Measurements from ENCODE around the gene HAND2. TPM values are rescaled to one million over a fixed set of nuclear protein-coding genes. Genes with fewer than 3 reads are reported as not detected.

HAND2 gene
- total RNA-seq, 2 experiments from 2014 or later = not detected

DNA sequence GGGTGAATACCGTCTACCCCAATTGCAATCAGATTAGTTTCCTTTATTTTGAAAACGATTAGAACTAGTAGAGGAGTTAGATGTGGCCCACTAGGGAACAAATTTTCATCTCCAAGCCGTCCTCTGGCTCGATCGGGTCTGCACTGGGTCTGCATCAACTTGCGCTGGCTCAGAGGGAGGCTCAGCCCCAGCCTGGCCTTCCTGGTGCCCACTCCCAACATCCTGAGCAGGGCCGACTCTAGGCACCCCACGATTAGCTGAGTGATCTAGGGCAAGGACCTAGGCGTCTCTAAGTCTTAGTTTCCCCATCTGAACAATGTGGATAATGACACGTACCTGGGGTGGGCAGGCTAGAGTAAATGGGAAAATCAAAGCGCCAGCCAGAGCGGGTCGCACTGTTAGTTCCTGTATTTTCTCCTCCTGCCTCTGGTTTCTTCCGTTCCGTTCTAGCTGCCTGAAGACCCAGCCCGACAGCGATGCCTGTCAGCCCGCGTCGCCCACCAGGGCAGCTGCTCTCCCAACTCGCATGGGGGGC, 7.7 kb upstream of the HAND2 start:
- ChIA-PET CTCF (no interaction called here), POLR2A (no interaction called here)

DNA sequence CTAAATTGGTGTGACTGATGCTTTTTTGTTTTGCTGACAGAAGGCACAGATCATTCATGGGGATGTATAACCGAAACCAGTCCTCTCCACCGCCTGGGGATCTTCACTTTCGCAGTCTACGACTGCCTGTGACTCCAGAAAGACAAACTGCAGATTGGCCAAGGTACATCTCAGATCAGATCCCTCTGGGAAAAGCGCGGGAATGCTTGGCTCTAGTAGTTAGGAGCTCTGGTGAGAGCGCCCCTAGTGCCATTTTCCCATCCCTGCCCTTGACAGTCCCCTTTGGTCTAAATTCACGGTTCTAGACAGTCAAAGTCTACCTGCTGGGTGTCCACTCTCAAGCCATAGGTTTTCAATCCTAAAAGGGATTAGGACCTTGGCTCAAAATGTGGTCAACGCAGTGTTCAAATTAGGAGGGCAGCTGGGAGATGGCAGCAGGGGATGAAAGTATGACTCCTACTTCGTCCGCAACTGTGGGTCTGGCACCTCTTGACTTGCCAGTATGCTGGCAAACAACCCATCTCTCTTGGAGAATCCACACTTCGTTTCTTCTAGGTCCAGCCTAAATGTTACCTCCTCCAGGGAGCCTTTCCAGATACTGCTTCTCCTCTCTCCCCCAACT, 6.9 kb upstream of the HAND2 start:
- ChIA-PET CTCF (no interaction called here), POLR2A (no interaction called here)

DNA sequence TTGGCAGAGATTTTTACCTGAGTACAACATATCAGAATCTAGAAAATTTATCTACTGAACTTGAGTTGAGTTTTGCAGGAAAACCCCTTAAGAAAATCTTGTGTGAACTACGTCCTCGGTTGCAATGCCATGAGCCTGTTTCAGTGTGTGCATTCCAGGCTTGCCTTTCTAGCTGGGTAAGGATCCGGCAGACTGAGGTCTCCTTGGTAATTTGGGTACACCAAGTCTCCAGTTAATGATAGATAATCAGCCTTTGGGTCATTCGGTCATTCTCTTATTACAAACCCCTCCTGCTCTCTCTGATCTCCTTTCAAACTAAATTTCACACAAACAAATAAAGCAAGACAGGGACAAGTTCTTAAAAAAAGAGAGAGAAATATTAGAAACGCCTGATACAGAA, 5.9 kb upstream of the HAND2 start:
- POLR2A ChIA-PET = no interaction called here
- CTCF ChIA-PET = no interaction called here

DNA sequence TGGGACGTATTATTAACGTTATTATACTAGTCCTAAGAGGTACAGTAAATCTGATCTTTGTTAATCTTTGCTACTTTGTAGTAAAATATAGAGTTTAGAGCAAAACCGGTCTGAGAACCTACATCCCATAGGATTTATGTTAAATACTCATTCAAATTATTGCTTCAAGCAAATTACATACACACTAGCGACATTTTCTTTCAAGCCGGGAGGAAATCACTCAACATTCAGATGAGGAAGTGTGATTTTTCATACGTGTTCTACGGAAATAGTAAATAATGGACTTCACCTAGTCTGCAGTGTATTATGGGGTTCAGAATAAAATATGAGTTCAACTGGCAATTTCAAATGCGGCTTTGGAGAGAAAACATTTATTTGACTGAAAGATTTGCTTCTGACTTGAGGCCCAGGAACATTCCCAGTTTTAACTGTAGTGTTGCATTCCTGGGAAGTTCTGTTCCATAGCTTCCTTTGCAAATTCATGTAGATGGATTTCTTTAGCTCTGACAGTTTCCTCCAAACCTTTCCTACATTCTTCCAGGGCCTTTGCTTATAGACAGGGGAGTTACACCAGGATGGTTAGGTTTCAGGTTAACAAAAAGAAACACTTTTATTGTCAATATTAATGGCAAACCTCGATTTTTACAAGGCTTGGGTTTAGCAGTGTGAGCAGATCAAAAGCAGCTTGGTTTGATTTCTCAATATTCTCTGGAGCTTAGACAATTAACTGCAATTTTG, 5.3 kb upstream of the HAND2 start:
- ChIA-PET POLR2A (no interaction called here), CTCF (no interaction called here)

DNA sequence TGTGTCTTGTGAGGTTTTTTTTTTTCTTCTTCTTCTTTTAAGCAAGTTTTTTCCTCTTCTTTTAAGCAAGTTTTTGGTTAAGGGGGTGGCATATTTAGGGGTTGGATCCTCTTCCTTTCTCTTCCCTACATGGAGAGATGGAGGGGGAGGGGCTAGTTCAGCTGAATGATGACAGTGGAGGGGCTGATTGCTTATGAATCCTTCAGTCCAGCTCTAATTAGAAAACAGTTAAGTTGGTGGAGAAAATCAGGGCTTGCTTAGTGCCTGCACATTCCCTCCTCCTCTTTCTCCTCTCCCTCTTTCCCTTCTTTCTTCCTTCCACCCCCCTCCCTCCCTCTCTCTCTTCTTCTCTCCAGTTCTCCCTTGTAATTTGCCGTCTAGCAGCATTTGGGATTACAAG, 4.4 kb upstream of the HAND2 start:
- ChIA-PET POLR2A (no interaction called here), CTCF (no interaction called here)

DNA sequence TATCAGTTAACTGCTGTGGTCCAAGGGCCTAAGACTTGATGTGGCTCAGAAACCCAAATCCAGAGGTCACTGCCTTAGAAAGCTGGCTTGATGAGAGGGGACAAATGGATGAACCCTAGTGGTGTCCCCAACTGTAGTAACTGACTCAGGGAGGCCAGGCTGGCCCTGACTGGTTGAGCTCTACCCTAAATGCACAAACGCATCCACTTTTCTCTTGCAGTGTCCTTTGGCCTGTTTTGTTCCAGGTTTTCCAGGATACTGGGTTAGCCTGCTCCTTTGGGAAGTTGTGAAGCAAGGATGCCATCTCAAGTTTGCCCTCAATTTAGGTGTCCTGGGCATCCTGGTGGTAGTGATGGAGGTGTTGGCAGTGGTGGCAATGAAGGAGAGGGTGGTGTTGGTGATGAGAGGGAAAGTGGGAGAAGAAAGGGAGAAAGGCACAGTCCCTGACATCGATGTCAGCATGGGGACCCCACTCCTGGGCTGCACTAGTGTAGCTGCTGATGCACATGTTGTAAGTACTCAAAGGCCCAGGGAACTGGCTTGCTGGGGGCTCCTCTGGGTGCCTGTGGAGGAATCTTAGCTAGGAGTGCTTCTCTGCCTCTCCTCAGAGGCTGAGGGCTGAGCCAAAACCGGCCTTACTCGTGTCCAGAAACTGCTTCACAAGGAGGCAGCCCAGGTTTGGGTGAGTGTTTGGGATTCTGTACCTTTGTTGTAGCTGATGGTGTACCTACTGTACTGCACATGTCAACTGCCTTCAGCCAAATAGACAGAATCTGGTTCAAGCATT, 2.9 kb upstream of the HAND2 start:
- POLR2A ChIA-PET = no interaction called here
- CTCF ChIA-PET = no interaction called here

DNA sequence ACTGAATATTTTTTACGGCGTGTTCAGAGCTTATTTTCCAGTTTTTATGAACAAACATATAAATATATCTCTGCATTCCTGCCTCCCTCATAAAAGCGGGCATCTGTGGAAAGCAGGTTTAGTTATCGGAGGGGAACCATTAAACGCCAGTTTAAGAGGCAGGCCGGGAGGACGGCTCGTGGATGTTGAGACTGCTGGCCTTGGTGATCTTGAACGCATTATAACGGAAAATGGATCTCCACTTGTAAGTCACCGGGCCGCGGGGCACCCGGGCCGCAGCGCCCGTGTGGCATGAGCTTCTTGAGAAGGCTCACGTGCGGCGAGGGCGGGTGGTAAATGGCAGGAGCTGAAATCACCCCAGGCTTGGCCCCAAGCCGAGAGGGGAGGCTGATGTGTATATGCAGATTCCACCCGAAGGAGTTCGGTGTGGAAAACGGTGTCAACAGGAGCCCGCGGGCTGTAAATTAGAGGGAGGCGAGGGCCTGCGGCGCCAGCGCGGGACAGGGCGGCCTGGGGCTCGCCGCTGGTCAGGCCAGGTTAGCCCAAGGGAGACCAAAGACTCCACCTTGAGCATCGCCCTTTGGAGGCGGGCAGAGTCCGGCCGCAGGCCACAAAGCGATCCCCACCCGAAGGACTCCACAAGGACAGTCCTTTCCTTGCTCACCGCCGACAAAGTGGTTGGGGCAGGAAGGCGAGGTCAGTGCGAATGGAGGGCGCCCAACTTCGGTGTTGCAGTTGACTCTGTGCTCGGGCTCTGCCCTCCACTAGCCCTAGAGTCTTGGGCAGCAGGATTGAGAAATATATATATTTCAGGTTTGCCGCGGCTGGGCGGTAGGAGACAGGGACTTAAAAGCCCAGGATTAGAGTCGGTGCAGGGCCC, 1.3 kb upstream of the HAND2 start:
- ChIA-PET CTCF (no interaction called here), POLR2A (no interaction called here)

DNA sequence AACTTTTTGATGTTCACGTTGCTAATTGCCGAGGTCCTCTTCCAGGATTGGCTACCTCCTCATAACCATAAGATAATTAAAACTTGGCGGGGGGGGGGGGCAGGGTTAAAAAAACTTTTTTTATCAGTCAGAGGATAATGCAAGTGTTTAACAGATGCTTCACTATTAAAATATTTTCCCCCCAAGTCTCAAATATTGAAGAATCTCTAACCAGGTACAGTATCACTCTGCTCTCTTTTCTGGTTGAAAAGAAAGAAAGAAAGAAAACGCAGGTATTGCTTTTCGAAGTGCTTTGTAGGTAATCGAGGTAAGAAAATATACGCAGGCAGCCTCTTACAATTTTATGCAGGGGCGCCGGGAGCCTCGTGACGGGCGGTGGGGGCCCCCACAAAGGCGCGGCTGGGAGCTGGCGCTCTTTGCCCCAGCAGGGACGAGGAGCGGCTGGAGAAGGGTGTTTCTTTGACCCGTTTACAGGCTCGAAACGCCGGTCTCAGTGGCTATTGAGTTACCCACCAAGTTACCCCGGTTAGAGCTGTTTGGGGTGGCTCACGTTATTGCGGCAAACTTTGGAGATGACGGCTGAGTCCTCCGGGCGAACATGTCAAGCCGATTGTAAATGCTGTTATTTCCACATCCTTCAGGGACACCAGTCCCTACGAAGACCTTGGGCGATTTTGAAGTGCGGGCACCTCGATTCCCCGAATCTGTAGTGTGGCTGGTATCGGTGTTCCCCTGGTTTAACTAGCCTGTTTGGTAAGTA, 477 bp upstream of the HAND2 start:
- CTCF ChIA-PET = no interaction called here

DNA sequence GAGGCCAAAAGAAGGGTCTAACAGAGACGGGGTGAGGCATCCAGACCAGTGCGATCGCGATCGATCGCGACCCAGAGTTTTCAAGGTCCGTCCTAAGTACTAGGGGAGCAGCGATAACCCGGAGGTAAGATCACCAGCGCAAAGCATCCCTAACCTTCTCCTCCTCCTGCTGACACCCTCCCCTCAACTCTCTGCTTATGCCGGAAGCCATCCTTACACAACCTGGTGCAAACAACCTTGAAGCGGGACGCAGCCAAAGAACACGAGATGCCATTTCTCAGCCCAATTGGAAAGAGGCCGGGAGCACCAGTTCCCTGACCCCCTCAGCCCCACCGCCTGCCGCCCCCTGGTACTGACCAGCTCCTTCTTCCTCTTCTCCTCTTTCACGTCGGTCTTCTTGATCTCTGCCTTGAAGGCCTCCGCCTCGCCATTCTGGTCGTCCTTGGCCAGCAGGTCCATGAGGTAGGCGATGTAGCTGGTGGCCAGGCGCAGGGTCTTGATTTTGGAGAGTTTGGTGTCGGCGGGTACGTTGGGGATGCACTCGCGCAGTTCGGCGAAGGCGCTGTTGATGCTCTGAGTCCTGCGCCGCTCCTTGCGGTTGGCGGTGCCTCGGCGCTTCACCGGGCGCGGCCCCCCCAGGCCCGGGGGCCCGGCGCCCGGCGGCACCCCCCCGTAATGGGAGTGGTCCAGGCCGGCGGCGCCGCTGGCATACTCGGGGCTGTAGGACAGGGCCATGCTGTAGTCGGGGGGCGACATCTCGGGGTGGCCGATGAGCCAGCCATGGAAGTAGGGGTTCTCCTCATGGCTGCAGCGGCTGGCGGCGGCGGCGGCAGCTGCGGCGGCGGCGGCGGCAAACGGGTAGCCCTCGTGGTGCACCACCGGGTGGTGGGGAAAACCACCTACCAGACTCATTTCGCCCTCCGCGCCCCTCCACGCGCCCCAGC, 1.4 kb downstream of the HAND2 start:
- ChIA-PET CTCF (no interaction called here), POLR2A (no interaction called here)

More for the DNA sequence above, 477 bp upstream of the HAND2 start:
- POLR2A ChIA-PET = no interaction called here

DNA sequence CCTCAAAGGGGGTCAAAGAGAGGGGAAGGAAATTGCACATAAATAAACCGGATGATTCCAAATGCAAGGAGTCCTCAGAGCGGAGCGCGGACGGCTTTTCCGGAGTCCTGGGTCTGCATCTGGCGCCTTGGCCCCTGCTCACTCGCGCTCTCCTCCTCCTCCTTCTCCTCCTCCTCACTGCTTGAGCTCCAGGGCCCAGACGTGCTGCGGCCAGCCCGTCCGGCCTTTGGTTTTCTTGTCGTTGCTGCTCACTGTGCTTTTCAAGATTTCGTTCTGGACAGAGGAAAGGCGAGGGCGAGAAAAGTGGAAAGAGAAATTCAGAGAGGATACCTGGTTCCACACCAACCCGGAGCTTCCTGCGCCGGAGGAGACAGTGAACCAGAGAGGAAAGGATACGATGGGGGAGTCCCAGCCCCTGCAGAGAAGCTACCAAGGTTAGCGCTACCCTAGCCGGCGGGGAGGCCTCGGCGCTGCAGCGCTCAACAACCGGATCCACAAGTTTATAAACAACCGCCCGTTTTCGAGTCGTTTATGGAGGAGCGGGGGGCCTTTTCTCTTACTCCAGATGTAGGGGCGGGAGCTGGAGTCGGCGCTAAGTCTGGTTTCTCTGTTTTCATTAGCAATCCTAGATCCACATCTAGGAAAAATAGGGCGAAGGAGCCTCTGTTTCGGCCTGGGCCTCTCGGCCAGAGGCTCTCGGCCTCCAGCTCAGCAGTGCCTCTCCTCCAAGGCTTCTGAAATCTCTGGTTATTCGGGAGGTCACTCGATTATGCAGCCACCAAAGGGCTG, 2.7 kb downstream of the HAND2 start:
- ChIA-PET POLR2A (no interaction called here), CTCF (interaction anchor here (0.7 kb wide), 1 partner anchor 761 kb away, joined by 3 read pairs; no protein-coding TSS in a partner anchor)

DNA sequence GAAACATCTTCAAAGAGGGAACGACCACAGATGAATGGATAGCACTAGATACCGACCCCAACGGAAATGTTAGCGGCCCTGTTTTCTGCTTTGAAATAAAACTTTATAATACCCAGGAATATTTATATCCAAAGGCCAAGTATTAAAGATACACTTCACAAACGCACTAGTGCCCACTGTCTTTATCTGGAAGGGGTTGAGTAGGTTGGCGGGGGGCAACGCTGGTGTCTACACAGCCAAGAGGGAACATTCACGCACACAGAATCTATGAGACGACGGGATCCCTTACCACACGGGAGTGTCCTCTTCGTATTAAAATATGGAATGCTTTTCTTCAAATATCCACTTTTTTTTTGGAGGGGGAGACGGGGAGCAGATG, 3.3 kb downstream of the HAND2 start:
- CTCF ChIA-PET = no interaction called here
- POLR2A ChIA-PET = no interaction called here

DNA sequence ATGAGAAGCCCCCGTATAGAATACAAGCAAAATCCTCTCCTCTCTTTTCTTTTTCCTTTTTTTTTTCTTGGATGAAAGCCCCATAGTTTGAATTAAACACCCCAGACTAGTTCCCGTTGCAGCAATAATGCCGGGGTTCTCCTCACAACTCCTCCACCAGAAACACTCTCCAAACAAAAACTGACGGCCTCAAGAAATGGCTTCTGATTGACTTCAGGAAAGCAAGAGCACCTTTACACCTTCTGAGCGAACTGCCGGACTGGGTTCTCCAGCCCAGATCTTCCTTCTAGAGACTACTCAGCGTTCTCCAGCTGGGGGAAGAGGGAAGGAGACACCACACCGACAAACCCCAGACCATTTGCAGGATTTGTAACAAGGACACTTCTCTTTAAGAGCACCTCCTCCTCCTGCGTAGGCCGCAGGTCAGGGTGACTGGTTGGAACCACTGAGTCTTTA, 4.0 kb downstream of the HAND2 start:
- POLR2A ChIA-PET = no interaction called here

DNA sequence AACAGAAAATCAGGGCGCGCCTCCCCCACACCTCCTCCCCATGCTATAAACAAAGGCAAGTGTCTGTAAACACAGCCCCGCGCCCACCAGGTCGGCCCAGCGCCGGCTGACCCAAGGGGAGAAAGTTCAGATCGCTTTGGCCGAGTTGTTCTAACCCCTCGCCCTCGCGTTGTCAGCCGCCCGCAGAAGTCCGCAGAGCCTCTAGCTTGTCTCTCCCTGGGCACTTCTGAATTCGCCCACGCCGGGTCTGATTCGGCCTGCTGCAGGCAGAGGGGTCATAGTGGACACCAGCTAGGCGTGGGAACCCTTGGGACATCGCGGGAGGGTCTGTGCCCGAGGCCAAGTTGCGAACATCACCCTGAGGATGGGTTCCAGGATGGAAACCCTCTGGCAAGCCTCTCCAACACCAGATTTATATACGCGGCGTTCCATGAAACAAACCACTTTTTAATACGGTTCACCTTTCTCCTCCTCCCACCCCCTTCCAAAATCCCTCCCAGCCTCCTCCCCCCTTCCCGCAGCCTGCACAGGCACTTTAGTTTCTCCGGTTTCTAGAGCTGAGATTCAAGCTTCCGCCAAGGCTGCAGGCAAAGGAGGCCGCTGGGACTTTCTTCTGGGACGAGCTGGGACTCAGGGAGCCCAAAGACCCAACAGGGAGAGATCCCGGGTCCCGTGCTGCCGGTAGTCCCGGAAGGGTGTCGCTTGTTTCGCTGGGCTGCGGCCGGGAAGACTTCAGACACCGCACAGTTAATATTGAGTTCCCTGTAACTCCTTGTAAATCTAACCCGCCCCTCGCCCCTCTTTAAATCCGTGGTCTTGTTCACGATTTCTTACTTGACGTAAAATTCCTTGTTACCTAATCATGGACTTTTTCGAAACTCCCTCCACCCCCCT, 4.7 kb downstream of the HAND2 start:
- POLR2A ChIA-PET = no interaction called here
- CTCF ChIA-PET = no interaction called here

More for the DNA sequence above, 4.0 kb downstream of the HAND2 start:
- CTCF ChIA-PET = no interaction called here

DNA sequence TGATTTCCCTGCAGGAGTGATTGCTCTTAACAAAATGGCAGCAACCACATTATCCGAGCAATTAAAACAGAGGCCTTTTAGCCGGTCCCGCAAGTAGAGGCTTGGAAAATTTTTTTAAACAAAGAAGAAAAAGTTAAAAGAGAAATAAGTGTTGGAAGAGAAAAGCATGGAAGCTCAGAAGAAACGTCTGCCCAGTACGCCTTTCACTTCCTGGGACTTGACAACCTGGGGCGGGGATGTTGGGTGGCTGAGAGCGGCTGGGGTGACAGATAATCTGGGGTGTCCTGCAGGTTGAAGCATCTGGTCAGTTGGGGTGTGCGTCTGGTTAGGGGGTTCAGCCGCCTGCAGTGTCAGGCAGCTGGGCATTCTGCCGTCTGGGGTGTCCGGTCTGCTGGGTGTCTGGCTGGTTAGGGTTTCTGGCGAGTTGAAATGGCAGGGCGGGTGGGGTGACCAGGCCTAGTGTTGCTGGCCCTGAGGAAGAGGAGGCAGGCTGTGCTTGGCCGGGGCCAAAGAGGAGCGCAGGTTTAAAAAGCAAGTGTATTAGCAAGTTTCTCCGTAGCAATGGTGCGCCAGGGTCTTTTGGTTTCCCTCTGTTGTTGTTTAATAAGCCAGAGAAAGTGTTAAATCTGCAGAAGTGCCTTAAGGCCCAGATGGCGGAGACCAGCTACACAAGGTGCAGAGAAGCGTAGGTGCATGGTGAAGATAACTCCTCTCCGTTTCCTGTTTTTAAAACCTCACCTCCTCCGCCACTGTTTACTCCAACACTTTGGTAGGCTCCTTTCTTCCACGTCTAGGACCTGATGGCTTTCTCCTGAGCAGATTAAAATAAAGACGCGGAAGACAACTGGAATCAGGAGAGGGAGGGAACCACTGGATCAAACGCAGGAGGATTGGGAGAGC, 5.6 kb downstream of the HAND2 start:
- POLR2A ChIA-PET = no interaction called here
- CTCF ChIA-PET = no interaction called here

DNA sequence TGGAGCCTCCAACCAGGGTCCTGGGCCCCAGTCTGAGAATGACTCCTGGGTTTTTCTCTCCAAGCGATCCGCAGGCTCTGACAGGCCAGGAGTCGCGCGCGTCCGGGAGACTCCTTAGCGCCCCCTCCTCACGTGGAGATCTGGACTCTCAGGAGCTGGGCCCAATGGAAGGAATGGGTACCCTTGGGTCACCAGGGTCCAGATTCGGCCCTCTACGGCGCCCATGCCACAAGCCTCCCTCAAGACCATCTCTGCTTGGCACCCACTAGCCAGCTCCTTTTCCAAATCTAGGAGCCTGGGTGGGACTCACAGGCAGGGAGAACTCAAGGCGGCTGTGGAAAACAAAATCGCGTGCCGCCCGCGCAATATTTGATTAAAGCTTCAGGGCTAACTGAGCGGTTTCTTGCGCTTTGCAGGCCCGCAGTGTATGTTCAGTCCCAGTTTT, 7.1 kb downstream of the HAND2 start:
- POLR2A ChIA-PET = no interaction called here
- CTCF ChIA-PET = interaction anchor here (0.6 to 1.3 kb wide), 2 partner anchors 12 to 78 kb away, joined by 3 read pairs; no protein-coding TSS in a partner anchor
